Neural cell (in vitro differentiated cells): Measurements from ENCODE around the gene MOGAT3. TPM values are rescaled to one million over a fixed set of nuclear protein-coding genes. Genes with fewer than 3 reads are reported as not detected.

Experiments
- H2AFZ ChIP-seq: fragments of 200-600, 300-800 bp; sonication (generic), shearing (Covaris generic); 2 replicates; pipeline ENCODE4 v1.6.0; 2014; ENCODE audit warnings: low read depth, mild to moderate bottlenecking, antibody characterized with exemption, low read length, moderate library complexity
- H3F3A ChIP-seq: fragments of 200-600 bp; shearing (Covaris generic); 2 replicates; pipeline ENCODE4 v1.6.1; 2016; ENCODE audit warnings: mild to moderate bottlenecking, moderate library complexity, mixed read lengths, antibody characterized with exemption, low read length; ENCODE audit not compliant: insufficient read depth, poor library complexity, severe bottlenecking
- H3K27ac ChIP-seq: fragments of 200-600, 300-800 bp; sonication (generic), shearing (Covaris generic); 2 replicates; pipeline ENCODE4 v1.5.1; 2014; ENCODE audit warnings: mild to moderate bottlenecking, low read length, moderate library complexity
- H3K27me3 ChIP-seq: fragments of 300-800, 200-600 bp; sonication (generic), shearing (Covaris generic); 2 replicates; pipeline ENCODE4 v1.6.0; 2014; ENCODE audit warnings: mild to moderate bottlenecking, low read depth, low read length, moderate library complexity; ENCODE audit not compliant: insufficient read depth
- H3K36me3 ChIP-seq: fragments of 300-800, 200-600 bp; sonication (generic), shearing (Covaris generic); 2 replicates; pipeline ENCODE4 v1.5.1; 2014; ENCODE audit warnings: mild to moderate bottlenecking, antibody characterized with exemption, low read length, moderate library complexity; ENCODE audit not compliant: insufficient read depth
- H3K4me2 ChIP-seq: fragments of 300-800, 200-600 bp; sonication (generic), shearing (Covaris generic); 2 replicates; pipeline ENCODE4 v1.6.0; 2014; ENCODE audit warnings: mild to moderate bottlenecking, low read length
- H3K4me3 ChIP-seq: fragments of 300-800, 200-600 bp; sonication (generic), shearing (Covaris generic); 2 replicates; pipeline ENCODE4 v1.5.1; 2014; ENCODE audit warnings: mild to moderate bottlenecking, low read length, moderate library complexity
- H3K79me2 ChIP-seq: fragments of 200-600 bp; shearing (Covaris generic); replicated peaks from 2 replicates; pipeline ENCODE4 v1.6.0; 2014; ENCODE audit warnings: mild to moderate bottlenecking, low read length, moderate library complexity; ENCODE audit not compliant: insufficient read depth
- H3K9ac ChIP-seq: fragments of 300-800, 200-600 bp; sonication (generic), shearing (Covaris generic); 2 replicates; pipeline ENCODE4 v1.6.1; 2016; ENCODE audit warnings: mild to moderate bottlenecking, low read length, mixed read lengths
- H3K9me2 ChIP-seq: fragments of 200-600 bp; shearing (Covaris generic); 2 replicates; pipeline ENCODE4 v1.6.1; 2016; ENCODE audit warnings: mild to moderate bottlenecking, low read length, mixed read lengths; ENCODE audit not compliant: insufficient read depth
- H3K9me3 ChIP-seq: fragments of 200-600, 300-800 bp; sonication (generic), shearing (Covaris generic); 2 replicates; pipeline ENCODE4 v1.6.1; 2016; ENCODE audit warnings: mild to moderate bottlenecking, mixed run types, low read length, moderate library complexity, mixed read lengths
- H4K20me1 ChIP-seq: fragments of 200-600 bp; shearing (Covaris generic); 2 replicates; pipeline ENCODE4 v1.6.1; 2016; ENCODE audit warnings: mild to moderate bottlenecking, mixed run types; ENCODE audit not compliant: insufficient read depth
- CTCF ChIP-seq: fragments of 450-650 bp; IDR thresholded peaks from 2 replicates; pipeline ENCODE4 v1.5.1; 2014; ENCODE audit warnings: antibody characterized with exemption, mild to moderate bottlenecking, moderate library complexity; ENCODE audit not compliant: poor library complexity, severe bottlenecking
- EP300 ChIP-seq: fragments of 450-650 bp; conservative IDR thresholded peaks from 2 replicates; pipeline ENCODE4 v1.6.1; 2014; ENCODE audit warnings: antibody characterized with exemption, mild to moderate bottlenecking, moderate library complexity; ENCODE audit not compliant: poor library complexity, severe bottlenecking
- EZH2 ChIP-seq: fragments of 200-600, 300-800 bp; shearing (Covaris generic), sonication (generic); IDR thresholded peaks from 2 replicates; pipeline ENCODE4 v1.6.1; 2014; ENCODE audit warnings: antibody characterized with exemption, low read length, borderline replicate concordance, mild to moderate bottlenecking; ENCODE audit not compliant: insufficient read depth, poor library complexity, severe bottlenecking
- MXI1 ChIP-seq: fragments of 450-650 bp; conservative IDR thresholded peaks from 2 replicates; pipeline ENCODE4 v1.6.1; 2014; ENCODE audit warnings: antibody characterized with exemption, mild to moderate bottlenecking; ENCODE audit not compliant: poor library complexity, severe bottlenecking
- POLR2AphosphoS5 ChIP-seq: IDR thresholded peaks from 2 replicates; pipeline ENCODE4 v1.6.1; 2012
- RAD21 ChIP-seq: fragments of 450-650 bp; conservative IDR thresholded peaks from 2 replicates; pipeline ENCODE4 v1.6.1; 2014; ENCODE audit warnings: antibody characterized with exemption, mild to moderate bottlenecking, moderate library complexity
- REST ChIP-seq: IDR thresholded peaks from 2 replicates; pipeline ENCODE4 v1.6.1; 2012; ENCODE audit warnings: borderline replicate concordance
- SMC3 ChIP-seq: fragments of 450-650 bp; conservative IDR thresholded peaks from 2 replicates; pipeline ENCODE4 v1.6.1; 2014; ENCODE audit warnings: antibody characterized with exemption, mild to moderate bottlenecking, moderate library complexity; ENCODE audit not compliant: poor library complexity
- TAF1 ChIP-seq: IDR thresholded peaks from 2 replicates; pipeline ENCODE4 v1.6.1; 2012; ENCODE audit warnings: low read depth
- polyA plus RNA-seq: library from polyadenylated mRNA; depleted of rRNA; stranded (reverse); fragments of >200 nt; gene quantifications from 2 replicates; pipeline ENCODE4 v1.2.3, GENCODE V29; 2014

The MOGAT3 gene
- polyA plus RNA-seq, 1 donor from 2014 or later = not detected

DNA sequence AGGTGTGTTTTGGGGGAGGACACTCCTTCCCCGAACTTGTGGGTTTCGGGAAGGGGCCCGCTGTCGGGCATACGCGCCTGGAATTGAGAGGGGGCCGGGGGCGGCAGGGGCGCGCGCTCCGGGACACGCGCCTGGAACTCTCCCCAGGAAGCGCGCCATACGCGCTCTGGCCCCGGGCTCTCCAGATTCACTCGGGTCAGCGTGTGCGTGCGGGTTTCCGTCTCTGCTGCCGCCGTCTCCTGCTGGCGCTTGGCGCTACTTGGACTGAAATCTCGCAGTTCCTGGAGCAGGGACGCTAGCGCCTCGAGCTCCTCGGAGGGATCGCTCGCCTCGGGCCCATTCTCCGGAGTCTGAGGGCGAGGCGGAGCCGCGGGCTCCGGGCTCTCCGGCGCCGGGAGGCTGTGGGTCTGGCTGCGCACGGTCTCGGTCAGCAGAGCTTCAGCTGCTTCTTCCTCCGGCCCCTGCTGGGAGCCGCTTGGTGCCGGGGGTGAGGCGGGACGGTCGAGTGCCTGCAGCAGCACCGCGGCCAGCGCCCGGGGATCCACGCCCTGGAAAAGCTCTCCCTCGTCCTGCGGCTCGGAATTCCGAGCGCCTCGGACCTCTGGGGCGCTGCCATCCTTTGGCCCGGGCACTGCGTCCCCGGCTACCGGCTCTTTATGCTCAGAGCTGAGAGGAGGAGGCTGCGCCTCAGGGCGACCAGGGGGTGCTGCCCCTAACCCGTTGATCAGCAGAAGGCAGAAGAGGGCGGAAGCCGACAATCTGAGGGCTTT is 36.6 kb downstream of the MOGAT3 start:
- no peaks in the 10 kb centered on the region for H4K20me1 ChIP-seq
- H3K9ac ChIP-seq = peak overlapping the region; percentile 94
- H3K27ac ChIP-seq = peak overlapping the region; percentile 75

More for the DNA sequence above, 36.6 kb downstream of the MOGAT3 start:
- Histone ChIP-seq H3K4me3 (peak overlapping the region; percentile 94), H3K79me2 (no peaks in the 10 kb centered on the region), H3K9me2 (no peaks in the 10 kb centered on the region), H3K4me2 (peak overlapping the region; percentile 59), H3K9me3 (no peaks in the 10 kb centered on the region), H2AFZ (no peak overlapping the region), H3F3A (no peaks in the 10 kb centered on the region), H3K27me3 (peaks cover 26% of the 10 kb centered on the region), H3K36me3 (no peaks in the 10 kb centered on the region)
- TF ChIP-seq POLR2AphosphoS5 (peak; percentile 24), EZH2 (no peak), REST (peak; percentile 33), RAD21 (no peak), TAF1 (no peak), SMC3 (no peak), EP300 (no peak), CTCF (no peak), MXI1 (peak; percentile 10)
